Astrocyte of the spinal cord (primary cell): ENCODE measurements around the gene ADAR.

Experiments
- DNase-seq: peaks from one replicate; pipeline ENCODE4 v3.0.0; 2011; ENCODE audit warnings: low read depth, low spot score
- H3K4me3 ChIP-seq: 2 replicates; pipeline ENCODE4 v1.5.1; 2011; ENCODE audit warnings: low read depth, mild to moderate bottlenecking, low read length, moderate library complexity
- in situ Hi-C: cut with HindIII; loops from 2 replicates; pipeline ENCODE4 v1.10.0; 2017; ENCODE audit warnings: low sequenced_read_pairs
- TF ChIP-seq, protein P1 (sequence below): IDR thresholded peaks from 2 replicates; pipeline ENCODE4 v1.5.1; 2012; ENCODE audit warnings: low read depth, mild to moderate bottlenecking, low read length, inconsistent platforms

The ADAR gene

DNA sequence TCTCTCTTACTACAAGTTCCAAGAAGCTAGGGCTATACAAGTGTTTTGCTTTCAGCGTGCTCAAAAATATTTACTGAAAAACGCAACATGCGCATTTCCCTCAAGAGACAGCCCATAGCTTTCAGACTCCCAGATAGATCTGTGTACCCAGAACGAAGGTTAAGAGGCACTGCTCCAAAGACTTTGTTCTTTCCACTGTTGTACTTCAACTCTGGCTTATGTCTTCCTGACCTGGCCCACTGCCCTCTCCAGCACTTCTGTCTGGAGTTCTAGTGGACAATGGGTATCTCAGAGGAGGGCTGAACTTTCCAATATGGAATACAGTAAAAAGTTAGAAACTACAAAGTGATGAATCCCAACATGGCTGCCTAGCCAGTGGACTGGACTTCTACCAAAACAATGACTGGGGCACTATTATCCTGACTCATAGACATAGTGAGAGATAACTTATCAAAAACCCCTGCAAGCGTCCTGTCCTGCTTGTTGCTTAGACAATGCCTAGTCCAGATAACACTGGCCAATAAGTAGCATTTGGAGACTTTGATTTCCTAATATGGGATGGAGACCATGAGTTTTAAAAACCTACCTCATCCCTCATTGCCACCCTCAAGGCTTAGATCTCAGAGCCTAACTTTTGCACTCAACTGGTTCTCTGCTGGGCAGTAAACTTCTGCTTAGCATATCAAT is 8.8 kb upstream of the ADAR start:
- in situ Hi-C loops: no loop called here
- TF ChIP-seq, protein P1, sequence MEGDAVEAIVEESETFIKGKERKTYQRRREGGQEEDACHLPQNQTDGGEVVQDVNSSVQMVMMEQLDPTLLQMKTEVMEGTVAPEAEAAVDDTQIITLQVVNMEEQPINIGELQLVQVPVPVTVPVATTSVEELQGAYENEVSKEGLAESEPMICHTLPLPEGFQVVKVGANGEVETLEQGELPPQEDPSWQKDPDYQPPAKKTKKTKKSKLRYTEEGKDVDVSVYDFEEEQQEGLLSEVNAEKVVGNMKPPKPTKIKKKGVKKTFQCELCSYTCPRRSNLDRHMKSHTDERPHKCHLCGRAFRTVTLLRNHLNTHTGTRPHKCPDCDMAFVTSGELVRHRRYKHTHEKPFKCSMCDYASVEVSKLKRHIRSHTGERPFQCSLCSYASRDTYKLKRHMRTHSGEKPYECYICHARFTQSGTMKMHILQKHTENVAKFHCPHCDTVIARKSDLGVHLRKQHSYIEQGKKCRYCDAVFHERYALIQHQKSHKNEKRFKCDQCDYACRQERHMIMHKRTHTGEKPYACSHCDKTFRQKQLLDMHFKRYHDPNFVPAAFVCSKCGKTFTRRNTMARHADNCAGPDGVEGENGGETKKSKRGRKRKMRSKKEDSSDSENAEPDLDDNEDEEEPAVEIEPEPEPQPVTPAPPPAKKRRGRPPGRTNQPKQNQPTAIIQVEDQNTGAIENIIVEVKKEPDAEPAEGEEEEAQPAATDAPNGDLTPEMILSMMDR: no peak
- no peak overlapping the region for H3K4me3 ChIP-seq
- DNase-seq: no peak

DNA sequence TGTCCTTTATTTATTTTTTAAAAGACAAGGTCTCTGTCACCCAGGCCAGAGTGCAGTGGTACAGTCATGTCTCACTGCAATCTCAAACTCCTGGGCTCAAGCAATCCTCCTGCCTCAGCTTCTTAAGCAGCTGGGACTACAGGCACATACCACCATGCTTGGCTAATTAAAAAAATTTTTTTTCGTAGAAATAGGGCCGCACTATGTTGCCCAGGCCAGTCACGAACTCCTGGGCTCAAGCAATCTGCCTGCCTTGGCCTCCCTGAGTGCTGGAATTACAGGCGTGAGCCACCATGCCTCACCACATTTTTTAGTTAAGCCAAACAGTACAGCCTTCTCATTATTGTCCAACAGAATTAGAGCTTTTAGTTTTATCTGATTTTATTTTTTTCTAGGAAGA is 7.4 kb upstream of the ADAR start:
- no peak for DNase-seq
- in situ Hi-C loops: no loop called here
- TF ChIP-seq, protein P1: no peak
- H3K4me3 ChIP-seq: no peak overlapping the region

DNA sequence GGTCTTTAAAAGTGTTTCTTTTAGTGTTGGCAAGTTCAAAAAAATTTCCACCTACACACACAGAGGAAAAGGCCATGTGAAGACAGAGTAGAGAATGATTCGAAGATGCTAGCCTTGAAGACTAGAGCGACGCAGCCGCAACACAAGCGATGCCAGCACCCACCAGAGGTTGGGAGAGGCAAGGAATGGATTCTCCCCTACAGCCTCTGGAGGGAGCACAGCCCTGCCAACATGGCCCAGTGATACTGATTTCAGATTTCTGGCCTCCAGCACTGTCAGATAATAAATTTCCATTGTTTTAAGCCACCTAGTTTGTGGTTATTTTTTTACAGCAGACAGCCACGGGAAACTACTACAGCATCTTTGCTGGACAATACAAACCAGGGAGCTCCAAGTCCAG is 6.9 kb upstream of the ADAR start:
- TF ChIP-seq, protein P1: peak; percentile 7
- in situ Hi-C loops: no loop called here
- no peak for DNase-seq
- H3K4me3 ChIP-seq: no peak overlapping the region

DNA sequence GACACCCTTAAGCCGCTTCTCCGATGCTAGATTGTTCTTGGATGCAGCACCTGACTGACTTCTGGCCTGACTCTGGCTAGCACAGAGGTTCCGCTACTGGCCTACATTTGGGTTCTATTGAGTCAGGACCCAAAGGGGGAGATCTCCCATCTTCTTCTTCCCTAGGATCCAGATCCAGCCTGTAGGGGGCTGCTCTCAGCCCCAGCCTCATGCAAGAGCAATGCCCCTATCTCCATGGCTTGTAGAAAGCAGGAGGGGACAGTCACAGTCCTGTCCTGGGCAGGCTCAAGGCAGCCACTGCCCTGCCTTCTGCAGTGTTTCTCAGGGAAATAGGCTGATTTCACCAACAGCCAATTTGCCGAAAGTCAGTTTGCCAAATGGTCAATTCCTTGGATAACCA is 6.3 kb upstream of the ADAR start:
- TF ChIP-seq, protein P1: no peak
- H3K4me3 ChIP-seq: no peak overlapping the region
- DNase-seq: no peak
- in situ Hi-C loops: no loop called here

DNA sequence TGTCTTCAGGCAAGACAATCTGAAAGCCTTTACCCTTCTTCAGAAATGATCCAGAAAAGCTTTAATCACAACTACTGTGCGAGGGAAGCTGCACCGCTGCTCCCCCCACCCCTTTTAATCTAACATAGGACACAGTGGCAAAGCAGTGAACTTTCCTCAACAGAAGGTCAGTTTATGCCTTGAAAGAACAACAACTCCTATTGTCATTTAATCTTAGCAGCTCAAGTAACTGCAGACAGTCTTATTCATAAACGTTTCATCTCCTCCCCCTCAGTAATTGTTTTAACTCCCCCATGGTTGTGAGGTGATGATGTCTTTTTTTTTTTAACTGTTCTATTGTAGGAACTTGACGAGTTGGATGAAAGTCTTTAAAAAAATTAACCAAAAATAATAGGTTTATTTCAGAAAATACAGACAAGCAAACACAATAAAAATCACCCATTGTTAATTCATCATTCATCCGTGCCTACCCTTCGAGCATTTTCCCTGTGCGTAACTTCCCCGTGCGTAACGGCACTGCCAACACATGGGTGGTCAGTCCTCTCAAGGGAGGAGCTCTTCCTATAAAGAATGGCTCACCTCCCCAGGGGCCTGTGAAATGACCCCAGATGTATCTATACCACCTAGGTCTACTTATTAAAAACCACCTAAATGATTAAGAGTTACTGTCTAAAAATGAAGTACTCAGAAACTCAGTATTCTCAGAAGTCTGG is 3.3 kb upstream of the ADAR start:
- in situ Hi-C loops: no loop called here
- TF ChIP-seq, protein P1: no peak

DNA sequence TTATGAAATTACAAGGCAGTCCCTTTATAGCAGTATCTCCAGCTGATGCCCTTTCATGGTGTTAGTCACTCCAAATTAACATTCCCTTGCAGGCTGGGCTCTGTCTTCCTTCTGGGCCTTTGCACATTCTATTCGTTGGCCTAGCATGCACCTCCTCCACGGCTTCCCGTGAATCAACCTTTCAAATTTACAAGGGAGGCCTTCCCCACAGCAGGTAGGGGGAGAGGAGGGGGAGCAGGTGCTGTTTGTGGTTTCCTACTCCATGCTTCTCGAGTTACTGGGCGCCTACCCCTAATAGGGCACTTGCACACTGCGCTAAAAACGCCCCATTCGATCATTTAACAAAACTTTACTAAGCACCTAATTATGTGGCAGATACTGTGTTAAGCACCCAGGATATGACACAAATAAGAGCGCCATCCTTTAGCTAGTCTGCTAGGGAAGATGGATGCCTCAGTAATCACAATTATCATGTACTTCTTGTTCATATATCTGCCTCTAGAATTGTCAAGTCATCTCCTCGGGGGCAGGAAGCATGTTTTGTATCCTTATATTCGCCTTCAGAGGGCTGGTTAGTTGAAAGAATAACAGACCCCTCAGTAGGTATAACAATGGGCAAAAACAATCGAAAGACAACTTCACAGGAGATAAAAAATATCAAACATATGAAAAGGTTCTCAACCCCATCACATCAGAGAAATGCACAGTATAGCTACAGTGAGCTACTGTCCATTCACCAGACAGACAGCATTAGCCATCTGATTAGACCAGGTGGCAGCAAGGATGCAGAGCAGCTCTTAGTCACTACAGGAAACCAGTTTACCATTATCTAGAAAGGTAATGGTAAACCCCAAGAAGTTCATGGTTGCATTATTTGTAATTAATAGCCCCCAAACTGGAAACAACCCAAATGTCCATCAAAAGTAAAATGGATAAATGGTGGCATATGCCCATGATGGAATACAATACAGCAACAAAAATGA is 1.7 kb upstream of the ADAR start:
- in situ Hi-C loops: no loop called here
- TF ChIP-seq, protein P1: no peak
- no peak overlapping the region for H3K4me3 ChIP-seq
- no peak for DNase-seq

More for the DNA sequence above, 3.3 kb upstream of the ADAR start:
- DNase-seq: no peak
- H3K4me3 ChIP-seq: no peak overlapping the region
